ENCODE measurements around the gene TSPEAR.

TSPEAR gene

DNA sequence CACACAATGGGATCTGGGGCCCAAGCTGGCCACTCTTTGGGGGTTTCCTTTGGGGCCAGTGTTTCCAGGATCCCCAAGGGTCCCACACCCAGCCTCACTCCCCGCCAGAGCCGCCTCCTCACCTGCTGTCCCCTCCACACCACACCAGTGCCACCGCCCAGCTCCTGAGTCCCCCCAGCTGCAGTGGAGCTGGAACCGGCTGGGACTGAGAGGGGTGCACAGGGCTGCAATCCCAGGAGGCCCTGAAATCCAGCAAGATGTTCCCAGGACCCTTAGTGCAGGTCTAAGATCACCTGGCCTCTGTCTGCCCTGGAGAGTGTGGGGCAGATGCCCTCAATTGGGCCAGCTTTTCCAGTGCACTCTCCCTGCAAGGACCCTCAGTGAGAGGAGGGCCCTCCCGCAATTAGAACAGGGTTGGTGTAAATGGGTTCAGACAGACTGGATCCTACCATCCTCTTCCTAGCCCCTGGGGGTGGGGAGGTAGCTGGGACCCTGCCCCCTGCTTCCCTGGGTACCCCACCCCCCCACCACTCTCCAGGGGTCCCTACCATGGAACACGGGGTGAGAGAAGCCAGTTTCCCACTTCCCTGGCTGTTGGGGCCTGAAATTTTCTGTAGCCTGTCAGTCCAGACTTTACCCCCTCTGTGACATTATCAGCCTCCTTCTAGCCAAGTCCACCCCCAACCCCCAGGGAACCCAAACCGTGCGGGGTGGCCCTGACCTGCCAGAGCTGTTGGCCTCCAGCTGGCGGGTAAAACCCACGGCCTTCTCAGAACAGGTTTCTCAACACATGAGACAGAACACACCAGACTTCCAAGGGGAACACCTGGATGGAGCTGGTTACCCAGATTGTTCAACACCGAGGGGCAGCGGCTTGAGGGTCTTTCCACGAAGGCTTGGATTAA, 7.4 kb downstream of the TSPEAR start:
- H3K36me3 ChIP-seq (ENCODE audit: control insufficient read depth, insufficient read depth, low read length) = no peaks in the 10 kb centered on the region
- peaks cover 5% of the 10 kb centered on the region; the same call in 1 of the 2 replicates for H3K27me3 ChIP-seq (replicated peaks; ENCODE audit: control insufficient read depth, insufficient read depth, low read length)
- TF ChIP-seq, protein P1, sequence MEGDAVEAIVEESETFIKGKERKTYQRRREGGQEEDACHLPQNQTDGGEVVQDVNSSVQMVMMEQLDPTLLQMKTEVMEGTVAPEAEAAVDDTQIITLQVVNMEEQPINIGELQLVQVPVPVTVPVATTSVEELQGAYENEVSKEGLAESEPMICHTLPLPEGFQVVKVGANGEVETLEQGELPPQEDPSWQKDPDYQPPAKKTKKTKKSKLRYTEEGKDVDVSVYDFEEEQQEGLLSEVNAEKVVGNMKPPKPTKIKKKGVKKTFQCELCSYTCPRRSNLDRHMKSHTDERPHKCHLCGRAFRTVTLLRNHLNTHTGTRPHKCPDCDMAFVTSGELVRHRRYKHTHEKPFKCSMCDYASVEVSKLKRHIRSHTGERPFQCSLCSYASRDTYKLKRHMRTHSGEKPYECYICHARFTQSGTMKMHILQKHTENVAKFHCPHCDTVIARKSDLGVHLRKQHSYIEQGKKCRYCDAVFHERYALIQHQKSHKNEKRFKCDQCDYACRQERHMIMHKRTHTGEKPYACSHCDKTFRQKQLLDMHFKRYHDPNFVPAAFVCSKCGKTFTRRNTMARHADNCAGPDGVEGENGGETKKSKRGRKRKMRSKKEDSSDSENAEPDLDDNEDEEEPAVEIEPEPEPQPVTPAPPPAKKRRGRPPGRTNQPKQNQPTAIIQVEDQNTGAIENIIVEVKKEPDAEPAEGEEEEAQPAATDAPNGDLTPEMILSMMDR (IDR thresholded peaks at IDR 0.05; ENCODE audit: insufficient read depth, low read length, poor library complexity, severe bottlenecking) = no peak
- H3K4me3 ChIP-seq (replicated peaks; ENCODE audit: low read depth, low read length) = no peak overlapping the region
- no peak for DNase-seq (ENCODE audit: extremely low read depth, insufficient read length)

DNA sequence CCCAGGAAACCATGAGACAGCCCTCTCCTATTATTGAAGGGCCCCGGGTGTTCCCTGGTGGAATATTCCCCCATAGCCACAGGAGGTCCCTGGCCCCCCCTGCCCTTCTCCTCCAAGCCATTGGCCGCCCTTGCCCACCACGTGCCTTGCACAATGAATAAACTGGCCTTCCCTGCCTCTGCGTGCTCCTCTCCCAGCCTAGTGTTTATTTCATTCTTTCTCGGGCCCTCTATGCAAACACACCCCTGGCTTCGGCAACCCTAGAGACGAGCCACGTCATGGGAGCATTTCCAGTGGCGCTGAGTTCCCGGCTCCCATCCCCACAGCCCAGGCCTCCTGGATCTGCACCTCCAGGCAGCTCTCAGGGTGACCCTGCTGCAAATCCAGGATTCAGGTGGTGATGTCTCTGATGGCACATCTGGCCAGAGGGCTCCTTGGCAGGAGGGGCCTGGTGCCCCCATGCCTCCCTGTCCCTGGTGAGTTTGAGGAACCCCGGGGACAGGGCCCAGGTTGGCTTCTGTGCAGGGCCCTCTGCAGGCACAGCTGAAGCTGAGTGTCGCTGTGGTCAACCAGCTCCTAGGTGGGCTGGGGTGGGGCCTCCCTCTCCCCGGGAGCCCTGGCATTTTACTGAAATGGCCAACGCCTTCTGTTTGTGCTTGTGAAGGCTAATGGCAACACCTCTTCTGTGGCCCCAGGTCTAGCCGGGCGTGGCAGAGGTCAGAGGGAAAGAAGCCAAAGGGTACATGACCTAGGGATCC, 8.2 kb downstream of the TSPEAR start:
- Histone ChIP-seq H3K4me3 (replicated peaks; ENCODE audit: low read depth, low read length) (no peak overlapping the region), H3K27me3 (replicated peaks; ENCODE audit: control insufficient read depth, insufficient read depth, low read length) (peaks cover 3% of the 10 kb centered on the region; the same call in 1 of the 2 replicates), H3K36me3 (ENCODE audit: control insufficient read depth, insufficient read depth, low read length) (no peaks in the 10 kb centered on the region)
- TF ChIP-seq, protein P1 (IDR thresholded peaks at IDR 0.05; ENCODE audit: insufficient read depth, low read length, poor library complexity, severe bottlenecking) = no peak
- no peak for DNase-seq (ENCODE audit: extremely low read depth, insufficient read length)

DNA sequence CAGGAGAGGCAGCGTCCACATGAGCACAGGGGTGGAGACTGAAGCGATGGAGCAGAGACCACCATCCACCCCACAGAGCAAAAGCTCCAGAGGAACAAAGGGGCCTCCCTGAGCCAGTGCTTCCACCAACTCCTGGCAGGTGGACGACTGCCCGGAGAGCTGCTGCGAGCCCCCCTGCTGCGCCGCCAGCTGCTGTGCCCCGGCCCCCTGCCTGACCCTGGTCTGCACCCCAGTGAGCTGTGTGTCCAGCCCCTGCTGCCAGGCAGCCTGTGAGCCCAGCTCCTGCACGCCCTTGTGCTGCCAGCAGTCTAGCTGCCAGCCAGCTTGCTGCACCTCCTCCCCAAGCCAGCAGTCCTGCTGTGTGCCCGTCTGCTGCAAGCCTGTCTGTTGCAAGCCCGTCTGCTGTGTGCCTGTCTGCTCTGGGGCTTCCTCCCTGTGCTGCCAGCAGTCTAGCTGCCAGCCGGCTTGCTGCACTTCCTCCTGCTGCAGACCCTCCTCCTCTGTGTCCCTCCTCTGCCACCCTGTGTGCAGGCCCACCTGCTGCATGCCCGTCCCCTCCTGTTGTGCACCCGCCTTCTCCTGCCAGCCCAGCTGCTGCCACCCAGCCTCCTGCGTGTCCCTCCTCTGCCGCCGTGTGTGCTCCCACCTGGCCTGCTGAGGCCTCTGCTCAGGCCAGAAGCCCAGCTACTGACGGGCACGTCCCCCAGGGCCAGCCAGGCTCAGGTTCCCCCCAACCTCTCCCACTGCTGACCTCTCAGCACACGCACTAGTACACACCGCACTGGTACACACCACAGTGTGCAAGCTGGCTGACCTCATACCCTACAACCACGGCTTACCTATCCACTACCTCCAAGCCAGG, 9.0 kb downstream of the TSPEAR start:
- H3K36me3 ChIP-seq (ENCODE audit: control insufficient read depth, insufficient read depth, low read length) = no peaks in the 10 kb centered on the region
- H3K27me3 ChIP-seq (replicated peaks; ENCODE audit: control insufficient read depth, insufficient read depth, low read length) = peaks cover 3% of the 10 kb centered on the region; the same call in 1 of the 2 replicates
- TF ChIP-seq, protein P1 (IDR thresholded peaks at IDR 0.05; ENCODE audit: insufficient read depth, low read length, poor library complexity, severe bottlenecking) = no peak
- no peak overlapping the region for H3K4me3 ChIP-seq (replicated peaks; ENCODE audit: low read depth, low read length)
- DNase-seq (ENCODE audit: extremely low read depth, insufficient read length) = no peak

DNA sequence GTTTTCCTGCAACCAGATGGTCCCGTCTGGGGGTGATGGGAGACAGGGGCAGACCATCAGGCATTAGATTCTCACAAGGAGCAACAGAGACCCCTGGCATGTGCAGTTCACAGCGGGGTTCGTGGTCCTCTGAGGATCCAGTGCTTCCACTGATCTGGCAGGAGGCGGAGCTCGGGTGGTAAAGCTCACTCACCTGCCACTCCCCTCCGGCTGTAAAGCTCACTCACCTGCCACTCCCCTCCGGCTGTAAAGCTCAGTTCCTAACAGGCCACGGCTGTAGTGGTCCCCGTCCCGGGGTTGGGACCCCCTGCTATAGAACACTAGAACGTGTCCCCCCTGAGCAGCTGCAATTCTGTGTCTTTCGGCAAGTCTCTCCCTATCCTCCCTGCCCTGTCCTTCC, 9.8 kb downstream of the TSPEAR start:
- Histone ChIP-seq H3K4me3 (replicated peaks; ENCODE audit: low read depth, low read length) (no peak overlapping the region), H3K27me3 (replicated peaks; ENCODE audit: control insufficient read depth, insufficient read depth, low read length) (peaks cover 3% of the 10 kb centered on the region; the same call in 1 of the 2 replicates), H3K36me3 (ENCODE audit: control insufficient read depth, insufficient read depth, low read length) (no peaks in the 10 kb centered on the region)
- TF ChIP-seq, protein P1 (IDR thresholded peaks at IDR 0.05; ENCODE audit: insufficient read depth, low read length, poor library complexity, severe bottlenecking) = no peak
- no peak for DNase-seq (ENCODE audit: extremely low read depth, insufficient read length)

DNA sequence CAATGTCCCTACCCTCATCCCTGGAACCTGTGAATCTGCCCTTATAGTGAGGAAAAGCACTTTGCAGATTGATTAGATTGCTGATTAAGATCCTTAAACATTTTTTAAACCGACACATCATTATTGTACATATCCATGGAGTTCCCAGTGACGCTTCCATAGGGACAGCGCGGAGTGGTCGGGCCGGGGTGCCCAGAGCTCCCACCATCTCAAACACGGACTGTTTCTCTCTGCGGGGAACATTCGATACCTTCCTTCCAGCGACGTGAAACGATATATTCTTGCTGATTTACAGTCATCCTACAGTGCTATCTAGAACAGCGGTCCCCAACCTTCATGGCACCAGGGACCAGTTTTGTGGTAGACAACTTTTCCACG, 10.4 kb downstream of the TSPEAR start:
- Histone ChIP-seq H3K4me3 (replicated peaks; ENCODE audit: low read depth, low read length) (no peak overlapping the region), H3K36me3 (ENCODE audit: control insufficient read depth, insufficient read depth, low read length) (no peaks in the 10 kb centered on the region), H3K27me3 (replicated peaks; ENCODE audit: control insufficient read depth, insufficient read depth, low read length) (peaks cover 3% of the 10 kb centered on the region; the same call in 1 of the 2 replicates)
- DNase-seq (ENCODE audit: extremely low read depth, insufficient read length) = no peak
- TF ChIP-seq, protein P1 (IDR thresholded peaks at IDR 0.05; ENCODE audit: insufficient read depth, low read length, poor library complexity, severe bottlenecking) = no peak

All from GM06990 (cell line).